DMS53 treated with DMSO at 0.1 percent for 48 hours (cell line): ENCODE results near the gene PSORS1C2.

Source experiments
- DNase-seq: peaks from one replicate; lab custom pipeline; 2025; ENCODE audit not compliant: unreplicated experiment; lab: John Stamatoyannopoulos, UW

Gene PSORS1C2

DNA sequence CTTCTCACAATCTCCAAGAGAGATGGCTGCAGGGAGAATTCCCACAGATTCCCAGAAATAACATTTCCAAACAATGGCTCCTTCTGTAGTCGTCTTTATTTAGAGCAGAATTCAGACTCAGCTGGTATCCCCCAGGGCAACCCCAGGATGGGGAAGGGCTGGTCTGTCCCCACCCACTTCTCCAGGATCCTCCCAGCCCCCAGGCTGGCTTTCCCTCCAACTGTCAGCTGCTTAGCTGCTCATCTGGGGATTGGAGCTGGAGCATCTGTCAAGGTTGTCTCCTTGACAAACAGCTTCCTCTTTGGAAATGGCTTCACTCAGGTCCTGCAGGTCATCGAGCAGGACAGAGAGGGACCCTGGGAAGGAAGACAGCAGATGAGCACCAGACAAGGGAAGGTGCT, 3.5 kb upstream of the PSORS1C2 start:
- DNase-seq: no peak

DNA sequence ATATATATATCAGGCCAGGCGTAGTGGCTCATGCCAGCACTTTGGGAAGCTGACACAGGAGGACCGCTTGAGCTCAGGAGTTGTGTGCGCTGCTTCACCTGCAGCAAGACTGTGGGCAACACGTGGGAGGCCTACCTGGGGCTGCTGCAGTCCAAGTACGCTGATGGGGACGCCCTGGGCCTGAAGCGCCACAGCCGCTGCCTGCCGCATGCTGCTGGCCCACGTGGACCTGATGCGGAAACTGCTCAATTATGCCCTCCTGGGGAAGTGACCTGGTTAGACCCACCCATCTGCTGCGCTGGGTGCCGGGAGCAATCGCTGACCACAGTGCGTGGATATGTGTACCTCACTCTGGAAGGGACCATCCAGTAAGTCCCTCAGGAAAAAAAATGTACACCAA, 1.8 kb upstream of the PSORS1C2 start:
- DNase-seq: no peak

DNA sequence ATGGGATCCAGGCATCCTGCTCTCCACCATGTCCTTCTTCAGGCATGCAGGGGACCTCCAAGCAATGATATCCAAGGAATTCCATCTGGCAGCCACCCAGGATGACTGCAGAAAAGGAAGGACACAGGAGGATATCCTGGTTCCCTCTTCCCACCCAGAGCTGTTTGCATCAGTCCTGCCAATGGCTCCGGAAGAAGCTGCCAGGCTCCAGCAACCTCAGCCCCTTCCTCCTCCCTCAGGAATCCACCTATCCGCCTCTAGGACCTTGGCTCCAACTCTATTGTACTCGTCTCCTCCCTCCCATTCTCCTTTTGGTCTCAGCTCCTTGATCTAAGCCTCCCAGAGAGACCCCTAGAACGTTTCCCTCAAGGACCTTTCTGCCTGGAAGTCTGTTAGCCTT, 733 bp upstream of the PSORS1C2 start:
- DNase-seq: no peak

DNA sequence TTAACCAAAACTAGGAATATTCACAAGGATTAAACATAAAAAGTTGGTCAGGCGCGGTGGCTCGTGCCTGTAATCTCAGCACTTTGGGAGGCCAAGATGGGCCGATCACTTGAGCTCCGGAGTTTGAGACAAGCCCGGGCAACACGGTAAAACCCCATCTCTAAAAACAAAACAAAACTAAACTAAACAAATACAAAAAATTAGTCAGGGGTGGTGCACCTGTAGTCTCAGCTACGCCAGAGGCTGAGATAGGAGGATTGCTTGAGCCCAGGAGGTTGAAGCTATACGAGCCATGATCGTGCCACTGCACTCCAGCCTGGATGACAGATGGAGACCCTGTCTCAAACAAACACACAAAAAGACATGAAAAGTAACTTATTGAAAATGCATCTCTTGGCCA, 3.2 kb downstream of the PSORS1C2 start:
- DNase-seq: no peak

DNA sequence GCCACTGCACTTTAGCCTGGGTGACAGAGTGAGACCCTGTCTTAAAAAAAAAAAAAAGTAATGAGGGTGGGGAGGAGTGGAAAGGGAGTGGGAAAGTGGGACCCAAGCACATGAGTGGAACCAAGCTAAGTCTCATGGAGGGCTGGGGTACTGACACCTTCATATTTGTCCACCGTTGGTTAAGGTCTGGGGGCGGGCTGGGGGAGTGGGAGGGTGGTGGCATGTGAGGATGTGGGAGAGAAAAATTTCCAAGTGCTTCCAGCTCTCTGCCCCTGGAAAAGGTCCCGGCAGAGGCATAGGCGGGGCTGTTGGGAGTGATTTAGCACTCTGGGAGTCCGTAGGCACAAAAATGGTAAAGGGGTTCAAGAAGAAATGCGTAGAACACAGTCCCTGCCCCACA, 6.1 kb downstream of the PSORS1C2 start:
- DNase-seq: no peak

DNA sequence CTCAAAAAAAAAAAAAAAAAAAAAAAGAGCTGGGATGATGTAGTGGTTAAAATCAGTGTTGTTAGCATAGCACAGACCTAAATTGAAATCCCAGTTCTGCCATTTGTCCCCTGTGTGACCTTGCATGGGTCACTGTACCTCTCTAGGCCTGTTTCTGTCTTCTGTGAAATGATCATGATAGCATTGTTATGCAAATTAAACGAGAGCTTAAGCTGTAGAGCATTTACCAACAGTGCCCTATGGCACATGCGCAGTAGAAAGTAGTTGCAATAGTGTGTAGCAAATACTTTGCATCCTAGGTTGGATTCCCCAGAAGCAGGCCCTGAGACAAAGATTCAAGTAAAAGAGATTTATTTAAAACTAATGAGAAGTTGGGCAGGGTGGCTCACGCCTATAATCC, 7.3 kb downstream of the PSORS1C2 start:
- no peak for DNase-seq

DNA sequence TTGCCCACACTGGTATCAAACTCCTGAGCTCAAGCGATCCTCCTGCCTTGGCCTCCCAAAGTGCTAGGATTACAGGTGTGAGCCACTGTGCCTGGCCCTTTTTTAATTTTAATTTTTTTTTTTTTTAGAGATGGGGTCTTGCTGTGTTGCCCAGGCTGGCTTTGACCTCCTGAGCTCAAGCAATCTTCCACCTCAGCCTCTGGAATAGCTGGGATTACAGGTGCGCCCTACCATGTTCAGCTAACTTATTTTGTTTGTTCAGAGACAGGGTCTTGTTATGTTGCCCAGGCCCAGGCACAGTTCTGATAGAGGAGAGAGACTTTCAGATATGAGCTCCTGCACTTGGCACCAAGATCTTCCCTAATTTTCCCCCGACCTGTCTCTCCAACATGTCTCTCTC, 8.1 kb downstream of the PSORS1C2 start:
- no peak for DNase-seq

DNA sequence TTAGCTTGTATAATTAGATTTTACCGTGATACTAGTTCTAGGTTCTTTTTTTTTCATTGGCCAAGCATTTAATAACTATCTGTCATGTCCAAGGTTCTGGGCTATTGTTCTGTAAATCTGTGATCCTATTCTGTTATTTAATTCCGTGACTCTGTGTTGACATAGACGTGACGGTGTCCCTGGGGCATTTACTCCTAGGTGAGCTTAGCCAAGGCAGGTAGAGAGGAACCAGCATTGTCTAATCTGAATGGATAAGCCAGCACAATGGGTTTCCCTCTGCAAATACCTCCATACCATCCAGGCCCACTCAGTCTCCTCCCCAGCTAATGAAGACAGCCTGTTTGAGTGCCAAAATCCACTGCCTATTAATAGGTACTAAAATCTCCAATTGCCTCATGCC, 9.7 kb downstream of the PSORS1C2 start:
- no peak for DNase-seq

DNA sequence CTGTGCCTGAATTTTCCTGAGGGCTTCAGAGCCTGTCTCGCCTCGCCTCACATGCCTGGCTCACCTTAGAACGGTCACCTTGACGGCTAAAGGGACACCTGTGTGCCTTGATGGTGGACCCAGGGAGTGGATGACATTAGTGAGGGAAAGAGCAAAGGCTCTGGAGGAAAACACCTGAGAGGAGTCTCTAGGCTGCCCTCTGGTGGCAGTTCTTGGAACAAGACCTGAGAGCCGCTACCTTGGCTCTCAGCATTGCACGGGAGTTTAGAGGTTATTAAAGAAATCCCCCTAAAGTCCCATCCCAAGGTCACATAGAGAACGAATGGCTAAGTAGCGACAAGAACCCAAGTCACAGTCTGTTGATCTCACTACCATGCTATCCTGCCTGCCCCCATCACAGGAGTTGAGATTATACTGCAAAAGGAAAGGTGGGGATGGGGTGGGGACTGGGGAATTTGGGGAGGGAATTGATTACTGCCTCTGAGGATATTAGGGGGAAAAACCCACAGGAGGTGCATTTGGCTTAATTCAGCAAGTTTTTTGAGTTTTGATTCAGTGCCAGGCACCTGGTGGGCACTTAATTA, 10.7 kb downstream of the PSORS1C2 start:
- DNase-seq: peak; percentile 45

DNA sequence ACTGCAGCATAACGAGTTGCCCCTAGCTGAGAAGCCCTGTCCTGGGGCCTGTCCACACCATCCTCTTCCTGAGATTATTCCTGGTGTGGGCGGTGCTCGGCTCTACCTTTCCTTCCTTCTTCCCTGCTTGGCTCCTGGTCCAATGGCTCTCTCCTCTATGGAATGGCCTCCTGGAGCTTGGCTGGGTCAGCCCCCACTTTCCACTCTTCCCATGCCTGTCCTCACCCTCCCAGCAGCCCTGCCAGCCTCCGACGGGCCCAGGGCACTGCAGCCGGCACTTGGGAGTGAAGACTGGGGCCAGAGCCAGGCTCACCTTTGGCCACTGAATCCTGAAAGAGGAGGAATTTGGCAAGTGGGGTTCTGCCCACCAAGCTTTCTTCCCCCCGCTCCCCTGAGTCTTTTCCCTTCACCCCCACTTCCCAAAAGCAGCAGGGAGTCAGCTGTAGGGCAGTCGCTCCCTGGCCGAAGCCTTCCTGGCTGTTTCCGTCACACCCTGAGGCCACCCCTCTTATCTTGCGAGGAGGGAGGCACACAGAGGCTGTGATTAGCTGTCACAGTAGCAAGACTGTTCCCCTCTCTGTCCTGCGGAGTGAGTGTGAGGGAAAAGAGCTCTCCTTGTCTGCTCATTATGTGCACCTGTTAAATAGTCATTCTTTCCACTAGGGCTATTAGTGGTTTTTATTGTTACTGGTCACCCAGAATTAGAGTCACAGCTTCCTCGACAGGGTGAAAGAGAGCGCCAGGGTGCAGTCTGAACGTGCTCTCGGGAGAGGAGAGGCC, 12.3 kb downstream of the PSORS1C2 start:
- DNase-seq: no peak

DNA sequence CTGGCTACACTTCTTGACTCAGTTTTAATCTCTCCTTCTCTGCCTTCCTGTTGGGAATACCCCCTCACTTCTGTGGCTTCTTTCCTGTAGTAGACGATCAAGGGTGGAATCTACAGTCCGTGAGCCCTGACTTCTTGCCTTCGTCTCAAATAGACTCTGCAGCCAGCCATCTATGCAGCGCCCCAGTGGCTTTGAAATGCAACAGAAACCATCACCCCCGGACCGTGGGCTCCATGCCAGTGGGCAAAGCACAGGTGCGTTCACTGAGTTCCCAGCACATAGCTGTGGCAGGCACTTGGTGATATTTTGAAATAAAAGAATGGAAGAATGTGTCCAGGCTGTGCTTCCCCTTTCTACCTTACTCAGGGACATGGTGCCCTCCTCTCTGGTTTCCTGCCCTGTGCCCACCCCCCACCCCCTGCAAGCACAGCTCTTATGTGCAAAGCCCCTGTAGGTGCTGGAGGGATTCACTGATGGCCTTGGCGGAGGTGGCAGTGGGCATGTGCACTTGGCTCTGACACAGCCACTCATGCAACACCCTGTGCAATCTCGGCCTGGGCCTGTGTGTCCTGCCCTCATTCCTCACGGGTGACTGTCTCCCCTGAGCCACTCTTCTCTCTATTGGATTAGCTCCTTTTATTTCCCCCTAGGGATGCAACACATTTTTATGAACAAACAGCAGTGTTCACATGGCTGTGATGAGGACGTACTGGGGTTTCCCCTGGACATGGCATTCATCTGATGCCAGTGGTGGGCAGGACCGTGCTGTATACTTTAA, 13.1 kb downstream of the PSORS1C2 start:
- DNase-seq: no peak

DNA sequence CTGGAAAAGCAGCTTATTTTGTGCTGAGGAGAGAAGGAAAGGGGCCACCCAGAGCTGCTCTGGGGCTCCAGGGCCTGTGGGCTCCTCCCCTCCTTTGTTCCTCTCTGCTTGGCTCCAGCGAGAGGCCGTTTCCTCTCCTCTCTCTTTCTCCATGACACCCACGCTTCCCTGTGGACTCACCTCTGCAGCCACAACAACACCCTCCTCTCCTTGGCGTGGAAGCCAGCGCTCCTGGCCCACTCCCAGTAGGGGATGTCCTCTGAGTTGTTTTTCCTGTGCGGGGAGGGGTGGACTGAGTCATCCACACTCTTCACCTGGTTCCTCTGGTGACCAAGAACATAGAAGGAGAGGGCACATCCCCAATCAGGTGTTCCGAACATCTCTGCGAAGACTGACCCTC, 13.7 kb downstream of the PSORS1C2 start:
- DNase-seq: no peak

DNA sequence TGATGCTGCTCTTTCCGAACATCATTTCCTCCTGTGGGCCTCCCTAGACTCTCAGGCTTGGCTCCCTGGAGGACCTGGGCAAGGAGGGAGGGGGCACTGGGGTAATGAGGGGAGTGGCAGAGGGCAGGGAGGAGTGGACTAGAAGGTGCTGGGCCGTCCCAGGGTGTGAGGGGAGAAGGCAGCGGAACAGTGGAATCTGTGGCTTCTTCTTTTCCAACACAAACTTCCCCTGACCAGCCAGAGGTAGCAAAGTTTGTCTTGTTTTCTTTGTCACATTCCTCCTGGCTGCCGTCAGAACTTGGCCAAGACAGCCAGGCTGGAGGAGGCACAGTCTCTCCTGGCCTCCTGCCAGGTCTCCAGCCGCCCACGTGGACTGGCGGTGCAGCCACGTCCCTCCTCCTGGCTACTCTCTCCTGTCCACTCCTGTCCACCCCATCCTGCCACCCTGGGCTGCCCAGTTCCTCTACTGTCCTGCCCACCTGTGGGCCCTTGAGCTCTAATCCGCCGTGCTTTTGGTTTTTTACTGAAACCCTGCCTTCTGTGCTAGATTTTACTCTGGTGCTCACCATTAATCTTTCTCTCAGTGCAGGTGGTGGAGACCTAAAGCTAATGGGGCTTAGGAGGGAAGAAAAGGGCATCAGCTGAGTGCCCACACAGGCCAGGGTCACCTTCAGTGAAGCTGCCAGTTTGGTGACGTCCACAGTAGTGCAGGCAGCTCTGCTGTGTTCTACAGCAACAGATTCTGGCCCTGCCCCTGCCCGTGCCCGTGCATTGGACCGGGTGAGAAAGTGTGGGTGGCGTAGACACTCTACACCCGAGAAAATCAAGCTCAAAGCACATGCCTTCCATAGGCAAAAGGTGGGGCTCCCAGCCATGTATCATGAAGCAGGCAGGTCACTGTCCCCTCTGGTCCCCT, 15.8 kb downstream of the PSORS1C2 start:
- no peak for DNase-seq

DNA sequence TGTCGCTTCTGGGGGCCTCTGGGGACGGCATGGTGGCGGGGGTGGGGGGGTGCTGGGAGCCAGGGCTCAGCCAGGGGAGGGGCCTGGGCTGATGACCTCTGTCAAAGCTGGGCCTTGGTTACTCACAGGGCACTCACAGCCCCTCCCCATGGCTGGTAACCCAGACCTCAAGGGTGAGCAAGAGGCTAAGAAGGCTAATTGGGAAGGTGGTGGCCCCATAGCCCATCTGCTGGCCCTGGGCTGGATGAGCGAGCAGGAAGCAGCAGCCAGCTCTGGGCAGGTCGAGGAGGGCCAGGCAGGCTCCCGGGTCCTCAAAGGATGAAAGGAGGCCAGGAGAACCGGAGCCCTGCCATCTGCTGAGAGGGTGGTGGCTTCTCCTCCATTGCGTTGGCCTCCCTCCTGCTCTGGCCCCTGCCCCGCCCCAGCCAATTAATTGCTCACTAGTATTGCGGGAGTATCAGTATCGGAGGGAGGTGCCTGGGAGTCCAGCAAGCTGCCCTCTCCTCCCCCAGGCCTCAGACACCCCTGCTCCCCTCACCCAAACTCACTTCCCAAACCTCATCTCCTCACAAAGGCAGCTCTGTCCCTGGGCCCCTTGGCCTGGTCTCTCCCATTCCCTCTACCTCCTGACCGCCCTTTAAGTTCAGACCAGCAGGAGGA, 17.6 kb downstream of the PSORS1C2 start:
- DNase-seq: no peak

DNA sequence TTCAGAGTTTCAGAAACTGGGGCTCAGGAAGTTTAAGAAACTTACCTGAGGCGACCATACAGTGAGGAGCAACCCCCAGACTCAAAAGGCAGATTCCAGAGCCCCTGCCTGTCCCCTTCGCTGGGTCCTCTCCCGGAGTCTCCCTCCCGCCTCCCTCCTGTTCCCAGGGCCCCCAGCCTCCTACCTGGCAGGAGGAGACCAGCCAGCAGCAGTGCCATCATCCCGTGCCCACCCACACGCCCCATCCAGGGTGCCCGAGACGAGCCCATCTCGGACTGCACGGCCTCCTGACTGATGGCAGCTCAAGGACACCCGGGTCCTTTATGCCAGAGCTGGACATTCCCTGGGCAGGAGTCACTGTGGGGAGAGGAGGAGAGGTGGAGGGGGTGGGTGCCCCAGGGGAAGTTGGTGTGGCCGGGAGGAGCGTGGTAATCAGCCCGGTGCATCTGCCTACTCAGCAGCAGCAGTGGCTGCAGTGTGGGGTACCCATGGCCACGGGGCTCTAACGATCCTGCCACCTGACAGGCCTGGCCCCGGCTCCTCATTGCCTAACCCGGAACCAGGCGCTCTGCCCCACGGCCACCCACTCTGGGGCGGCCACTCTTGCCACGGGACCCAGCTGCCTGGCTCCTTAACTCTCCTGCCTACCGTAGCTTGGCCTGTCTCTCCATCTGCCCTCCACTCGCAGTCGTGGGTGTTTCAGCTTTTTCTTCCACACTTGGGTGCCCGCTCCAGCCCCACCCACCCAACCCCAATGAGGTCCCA, 18.5 kb downstream of the PSORS1C2 start, which contains the start of gene CDSN:
CDSN (minus strand) TSS at position 296 of the 765 bp plus-strand sequence; CDS start at position 269, 27 bp downstream.
- no peak for DNase-seq

DNA sequence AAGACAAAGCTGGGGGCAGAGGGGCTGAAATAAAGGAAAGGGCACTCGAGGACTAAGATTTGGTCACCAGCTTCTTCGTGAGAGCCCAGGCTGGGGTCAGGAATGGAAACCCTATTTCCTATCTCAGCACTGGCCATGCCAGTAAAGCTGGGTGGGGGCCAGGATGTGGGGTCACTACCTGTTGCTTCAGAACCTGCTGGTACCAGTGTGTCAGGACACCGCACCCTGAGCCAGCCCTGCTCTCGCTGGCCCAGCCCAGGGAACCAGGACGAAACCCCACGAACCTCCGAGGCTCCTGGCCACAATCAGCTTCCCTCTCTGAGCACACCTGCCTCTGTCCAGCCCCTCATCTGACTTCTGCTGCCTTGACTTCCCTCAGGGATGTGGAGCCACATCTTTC, 20.7 kb downstream of the PSORS1C2 start:
- no peak for DNase-seq

DNA sequence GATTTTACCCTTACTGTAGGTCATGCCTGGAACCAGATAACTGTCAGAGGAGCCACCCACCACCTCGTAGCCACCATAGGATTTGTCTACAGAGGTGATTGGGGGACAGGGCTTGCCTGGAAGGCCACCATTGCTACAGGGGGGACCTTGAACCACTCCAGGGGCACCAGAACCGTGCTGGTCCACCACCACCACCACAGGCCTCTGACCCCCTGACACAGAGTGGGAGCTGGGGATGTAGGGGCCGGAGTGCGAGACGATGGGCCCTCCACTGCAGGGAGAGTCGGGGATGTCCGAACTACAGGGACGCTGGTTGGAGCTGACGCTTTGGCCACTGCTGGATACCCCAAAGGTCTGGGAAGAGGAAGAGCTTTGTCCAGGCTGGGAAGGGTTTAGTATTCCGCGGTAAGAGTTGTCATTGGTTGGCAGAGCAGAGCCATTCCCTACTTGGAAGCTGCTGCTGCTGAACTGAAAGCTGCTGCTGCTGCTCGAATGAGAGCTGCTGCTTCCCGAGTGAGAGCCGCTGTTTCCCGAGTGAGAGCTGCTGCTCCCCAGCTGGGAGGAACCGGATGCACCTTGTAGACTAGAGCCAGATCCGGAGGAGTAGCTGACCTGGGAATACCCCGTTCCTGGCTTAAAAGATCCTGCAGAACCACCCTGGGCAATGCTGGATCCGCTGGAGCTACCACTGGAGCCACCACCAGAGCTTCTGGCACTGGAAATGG, 22.0 kb downstream of the PSORS1C2 start:
- DNase-seq: peak; percentile 9

DNA sequence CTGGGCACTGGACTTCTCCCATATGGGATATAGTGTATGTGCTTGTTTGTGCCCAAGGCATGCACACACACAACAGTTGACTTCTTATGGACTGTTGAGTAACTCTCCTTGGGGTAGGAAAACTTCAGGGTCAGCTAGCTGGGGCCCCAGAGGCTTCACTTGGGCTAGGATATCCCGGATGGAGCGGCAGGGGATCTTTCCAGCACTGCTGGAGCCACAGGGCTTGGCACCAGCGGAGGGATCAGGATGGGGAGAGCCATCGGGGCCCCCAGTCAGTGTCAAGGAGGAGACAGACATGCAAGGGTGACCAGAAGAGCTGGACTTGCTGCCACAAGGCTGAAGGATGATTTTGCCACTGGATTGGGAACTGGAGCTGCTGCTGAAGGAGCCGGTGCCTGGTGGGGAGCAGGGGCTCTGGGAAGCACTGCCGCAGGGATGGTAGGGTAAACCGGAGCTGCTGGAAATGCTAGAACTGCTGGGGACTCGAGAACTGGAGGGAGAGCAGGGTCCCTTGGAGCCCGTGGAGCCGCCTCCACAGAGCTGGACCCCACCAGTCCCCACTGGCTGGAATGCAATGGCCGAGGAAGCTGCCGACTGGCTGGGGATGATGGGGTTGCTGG, 22.8 kb downstream of the PSORS1C2 start:
- DNase-seq: no peak
